ENCODE measurements around the gene GARNL3. TPM values are rescaled to one million over a fixed set of nuclear protein-coding genes. Genes with fewer than 3 reads are reported as not detected.

GARNL3 gene
- total and polyA plus RNA-seq, 2 experiments from 2014 or later = 8.7 to 21.9 TPM

DNA sequence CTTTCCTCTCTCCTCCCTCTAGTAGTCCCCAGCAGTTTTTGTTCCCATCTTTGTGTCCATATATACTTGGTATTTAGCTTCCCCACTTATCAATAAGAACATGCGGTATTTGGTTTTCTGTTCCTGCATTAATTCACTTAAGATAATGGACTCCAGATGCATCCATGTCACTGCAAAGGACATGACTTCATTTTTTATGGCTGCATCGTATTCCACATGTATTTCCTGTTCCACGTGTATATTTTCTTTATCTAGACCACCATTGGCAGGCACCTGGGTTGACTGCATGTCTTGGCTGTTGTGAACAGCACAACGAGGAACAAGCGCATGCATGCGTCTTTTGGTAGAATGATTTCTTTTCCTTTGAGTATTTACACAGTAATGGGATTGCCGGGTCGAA lies 165.8 kb downstream of the GARNL3 start:
- H3K79me2 ChIP-seq (replicated peaks; ENCODE audit: insufficient read depth) = peaks cover 36% of the 10 kb centered on the region
- Mint-ChIP-seq H3K27ac (no peak overlapping the region), H3K4me1 (peaks cover under 1% of the 10 kb centered on the region; the same call in 1 of the 3 replicates), H3K36me3 (ENCODE audit: low read depth) (peaks cover 59% of the 10 kb centered on the region), H3K27me3 (ENCODE audit: insufficient read depth, low read depth, poor library complexity) (no peaks in the 10 kb centered on the region), H3K4me3 (no peak overlapping the region), H3K9me3 (no peaks in the 10 kb centered on the region)
- H3K4me1 ChIP-seq (ENCODE audit: insufficient read depth) = peaks cover 2% of the 10 kb centered on the region; the same call in 1 of the 2 replicates
- TF ChIP-seq ZNF331 (CRISPR knock-in tag; IDR thresholded peaks at IDR 0.05; ENCODE audit: low read depth) = no peak
- TF ChIP-seq CREB1 (CRISPR knock-in tag; IDR thresholded peaks at IDR 0.05; ENCODE audit: low read depth) = no peak
- TF ChIP-seq, protein P1, sequence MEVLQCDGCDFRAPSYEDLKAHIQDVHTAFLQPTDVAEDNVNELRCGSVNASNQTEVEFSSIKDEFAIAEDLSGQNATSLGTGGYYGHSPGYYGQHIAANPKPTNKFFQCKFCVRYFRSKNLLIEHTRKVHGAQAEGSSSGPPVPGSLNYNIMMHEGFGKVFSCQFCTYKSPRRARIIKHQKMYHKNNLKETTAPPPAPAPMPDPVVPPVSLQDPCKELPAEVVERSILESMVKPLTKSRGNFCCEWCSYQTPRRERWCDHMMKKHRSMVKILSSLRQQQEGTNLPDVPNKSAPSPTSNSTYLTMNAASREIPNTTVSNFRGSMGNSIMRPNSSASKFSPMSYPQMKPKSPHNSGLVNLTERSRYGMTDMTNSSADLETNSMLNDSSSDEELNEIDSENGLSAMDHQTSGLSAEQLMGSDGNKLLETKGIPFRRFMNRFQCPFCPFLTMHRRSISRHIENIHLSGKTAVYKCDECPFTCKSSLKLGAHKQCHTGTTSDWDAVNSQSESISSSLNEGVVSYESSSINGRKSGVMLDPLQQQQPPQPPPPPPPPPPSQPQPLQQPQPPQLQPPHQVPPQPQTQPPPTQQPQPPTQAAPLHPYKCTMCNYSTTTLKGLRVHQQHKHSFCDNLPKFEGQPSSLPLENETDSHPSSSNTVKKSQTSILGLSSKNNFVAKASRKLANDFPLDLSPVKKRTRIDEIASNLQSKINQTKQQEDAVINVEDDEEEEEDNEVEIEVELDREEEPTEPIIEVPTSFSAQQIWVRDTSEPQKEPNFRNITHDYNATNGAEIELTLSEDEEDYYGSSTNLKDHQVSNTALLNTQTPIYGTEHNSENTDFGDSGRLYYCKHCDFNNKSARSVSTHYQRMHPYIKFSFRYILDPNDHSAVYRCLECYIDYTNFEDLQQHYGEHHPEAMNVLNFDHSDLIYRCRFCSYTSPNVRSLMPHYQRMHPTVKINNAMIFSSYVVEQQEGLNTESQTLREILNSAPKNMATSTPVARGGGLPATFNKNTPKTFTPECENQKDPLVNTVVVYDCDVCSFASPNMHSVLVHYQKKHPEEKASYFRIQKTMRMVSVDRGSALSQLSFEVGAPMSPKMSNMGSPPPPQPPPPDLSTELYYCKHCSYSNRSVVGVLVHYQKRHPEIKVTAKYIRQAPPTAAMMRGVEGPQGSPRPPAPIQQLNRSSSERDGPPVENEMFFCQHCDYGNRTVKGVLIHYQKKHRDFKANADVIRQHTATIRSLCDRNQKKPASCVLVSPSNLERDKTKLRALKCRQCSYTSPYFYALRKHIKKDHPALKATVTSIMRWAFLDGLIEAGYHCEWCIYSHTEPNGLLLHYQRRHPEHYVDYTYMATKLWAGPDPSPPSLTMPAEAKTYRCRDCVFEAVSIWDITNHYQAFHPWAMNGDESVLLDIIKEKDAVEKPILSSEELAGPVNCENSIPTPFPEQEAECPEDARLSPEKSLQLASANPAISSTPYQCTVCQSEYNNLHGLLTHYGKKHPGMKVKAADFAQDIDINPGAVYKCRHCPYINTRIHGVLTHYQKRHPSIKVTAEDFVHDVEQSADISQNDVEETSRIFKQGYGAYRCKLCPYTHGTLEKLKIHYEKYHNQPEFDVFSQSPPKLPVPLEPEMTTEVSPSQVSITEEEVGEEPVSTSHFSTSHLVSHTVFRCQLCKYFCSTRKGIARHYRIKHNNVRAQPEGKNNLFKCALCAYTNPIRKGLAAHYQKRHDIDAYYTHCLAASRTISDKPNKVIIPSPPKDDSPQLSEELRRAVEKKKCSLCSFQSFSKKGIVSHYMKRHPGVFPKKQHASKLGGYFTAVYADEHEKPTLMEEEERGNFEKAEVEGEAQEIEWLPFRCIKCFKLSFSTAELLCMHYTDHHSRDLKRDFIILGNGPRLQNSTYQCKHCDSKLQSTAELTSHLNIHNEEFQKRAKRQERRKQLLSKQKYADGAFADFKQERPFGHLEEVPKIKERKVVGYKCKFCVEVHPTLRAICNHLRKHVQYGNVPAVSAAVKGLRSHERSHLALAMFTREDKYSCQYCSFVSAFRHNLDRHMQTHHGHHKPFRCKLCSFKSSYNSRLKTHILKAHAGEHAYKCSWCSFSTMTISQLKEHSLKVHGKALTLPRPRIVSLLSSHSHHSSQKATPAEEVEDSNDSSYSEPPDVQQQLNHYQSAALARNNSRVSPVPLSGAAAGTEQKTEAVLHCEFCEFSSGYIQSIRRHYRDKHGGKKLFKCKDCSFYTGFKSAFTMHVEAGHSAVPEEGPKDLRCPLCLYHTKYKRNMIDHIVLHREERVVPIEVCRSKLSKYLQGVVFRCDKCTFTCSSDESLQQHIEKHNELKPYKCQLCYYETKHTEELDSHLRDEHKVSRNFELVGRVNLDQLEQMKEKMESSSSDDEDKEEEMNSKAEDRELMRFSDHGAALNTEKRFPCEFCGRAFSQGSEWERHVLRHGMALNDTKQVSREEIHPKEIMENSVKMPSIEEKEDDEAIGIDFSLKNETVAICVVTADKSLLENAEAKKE (CRISPR knock-in tag; IDR thresholded peaks at IDR 0.05) = no peak
- TF ChIP-seq STAT1 (IDR thresholded peaks at IDR 0.05; ENCODE audit: unreplicated experiment) = no peak
- 0 out of 2 replicates have a peak, but pooled peaks cover 3% of the 10 kb centered on the region for H3F3A ChIP-seq (replicated peaks; ENCODE audit: low read depth)
- no peak overlapping the region for H3K4me3 ChIP-seq
- H3K36me3 ChIP-seq (ENCODE audit: insufficient read depth) = peaks cover 31% of the 10 kb centered on the region
- no peak overlapping the region for H3K27ac ChIP-seq (ENCODE audit: low read depth)
- no peaks in the 10 kb centered on the region for H3K9me2 ChIP-seq (ENCODE audit: insufficient read depth)
- H4K20me1 ChIP-seq (replicated peaks; ENCODE audit: insufficient read depth) = peaks cover 13% of the 10 kb centered on the region
- ATAC-seq (no peak), DNase-seq (ENCODE audit: low spot score) (no peak)
- H3K27me3 ChIP-seq (ENCODE audit: insufficient read depth) = no peaks in the 10 kb centered on the region
- H3K4me2 ChIP-seq = no peak overlapping the region
- H2AFZ ChIP-seq = no peak overlapping the region

DNA sequence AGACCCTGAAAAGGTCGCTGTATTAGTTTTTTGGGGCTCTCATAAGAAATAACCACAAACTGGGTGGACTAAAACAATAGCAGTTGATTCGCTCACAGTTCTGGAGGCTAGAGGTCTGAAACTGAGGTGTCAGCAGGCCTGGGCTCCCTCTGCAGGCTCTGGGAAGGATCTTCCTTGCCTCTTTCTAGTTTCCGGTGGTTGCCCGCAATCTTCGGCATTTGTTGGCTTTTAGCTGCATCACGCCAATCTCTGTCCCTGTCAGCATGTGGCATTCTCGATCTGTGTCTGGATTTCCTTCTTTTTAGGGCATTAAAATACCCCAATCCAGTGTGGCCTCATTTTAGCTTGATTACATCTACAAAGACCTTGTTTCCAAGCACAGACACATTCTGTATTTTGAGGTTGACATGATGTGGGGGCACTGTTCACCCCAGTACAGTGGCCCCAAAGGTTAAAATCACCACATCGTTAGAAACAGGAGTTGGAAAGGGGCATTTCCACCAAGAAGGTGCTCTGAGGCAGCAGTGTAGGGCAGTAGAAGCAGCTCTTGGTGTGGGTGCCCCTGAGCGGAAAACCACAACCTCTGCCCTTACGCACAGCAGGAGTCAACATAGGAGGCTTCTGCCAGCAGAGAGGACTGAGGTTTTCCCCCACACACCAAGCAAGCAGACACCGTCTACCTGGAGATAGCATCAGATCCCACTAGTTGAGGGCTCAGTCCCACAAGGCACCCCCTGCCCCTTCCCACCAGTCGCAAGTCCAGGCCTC lies 173.1 kb downstream of the GARNL3 start:
- DNase-seq (ENCODE audit: low spot score) (peak; percentile 40), ATAC-seq (peak; percentile 56; the same call in 2 of the 3 replicates)
- Histone ChIP-seq H3K4me1 (ENCODE audit: insufficient read depth) (no peaks in the 10 kb centered on the region), H3K36me3 (ENCODE audit: insufficient read depth) (peaks cover 48% of the 10 kb centered on the region), H2AFZ (no peak overlapping the region), H4K20me1 (replicated peaks; ENCODE audit: insufficient read depth) (peaks cover 4% of the 10 kb centered on the region), H3K27ac (ENCODE audit: low read depth) (no peak overlapping the region), H3K4me3 (no peak overlapping the region), H3F3A (replicated peaks; ENCODE audit: low read depth) (0 out of 2 replicates have a peak, but pooled peaks cover 5% of the 10 kb centered on the region), H3K27me3 (ENCODE audit: insufficient read depth) (no peaks in the 10 kb centered on the region), H3K79me2 (replicated peaks; ENCODE audit: insufficient read depth) (no peaks in the 10 kb centered on the region), H3K4me2 (no peak overlapping the region), H3K9me2 (ENCODE audit: insufficient read depth) (no peaks in the 10 kb centered on the region)
- no peaks in the 10 kb centered on the region for H3K9me3 Mint-ChIP-seq
- no peak overlapping the region for H3K27ac Mint-ChIP-seq
- peaks cover 89% of the 10 kb centered on the region for H3K36me3 Mint-ChIP-seq (ENCODE audit: low read depth)
- no peak overlapping the region for H3K4me3 Mint-ChIP-seq
- H3K4me1 Mint-ChIP-seq = no peaks in the 10 kb centered on the region
- H3K27me3 Mint-ChIP-seq (ENCODE audit: insufficient read depth, low read depth, poor library complexity) = peaks cover 3% of the 10 kb centered on the region
- no peak for TF ChIP-seq CREB1 (CRISPR knock-in tag; IDR thresholded peaks at IDR 0.05; ENCODE audit: low read depth)
- no peak for TF ChIP-seq NANOG (IDR thresholded peaks at IDR 0.05; ENCODE audit: borderline replicate concordance)
- TF ChIP-seq, protein P2, sequence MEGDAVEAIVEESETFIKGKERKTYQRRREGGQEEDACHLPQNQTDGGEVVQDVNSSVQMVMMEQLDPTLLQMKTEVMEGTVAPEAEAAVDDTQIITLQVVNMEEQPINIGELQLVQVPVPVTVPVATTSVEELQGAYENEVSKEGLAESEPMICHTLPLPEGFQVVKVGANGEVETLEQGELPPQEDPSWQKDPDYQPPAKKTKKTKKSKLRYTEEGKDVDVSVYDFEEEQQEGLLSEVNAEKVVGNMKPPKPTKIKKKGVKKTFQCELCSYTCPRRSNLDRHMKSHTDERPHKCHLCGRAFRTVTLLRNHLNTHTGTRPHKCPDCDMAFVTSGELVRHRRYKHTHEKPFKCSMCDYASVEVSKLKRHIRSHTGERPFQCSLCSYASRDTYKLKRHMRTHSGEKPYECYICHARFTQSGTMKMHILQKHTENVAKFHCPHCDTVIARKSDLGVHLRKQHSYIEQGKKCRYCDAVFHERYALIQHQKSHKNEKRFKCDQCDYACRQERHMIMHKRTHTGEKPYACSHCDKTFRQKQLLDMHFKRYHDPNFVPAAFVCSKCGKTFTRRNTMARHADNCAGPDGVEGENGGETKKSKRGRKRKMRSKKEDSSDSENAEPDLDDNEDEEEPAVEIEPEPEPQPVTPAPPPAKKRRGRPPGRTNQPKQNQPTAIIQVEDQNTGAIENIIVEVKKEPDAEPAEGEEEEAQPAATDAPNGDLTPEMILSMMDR (conservative IDR thresholded peaks at IDR 0.05; ENCODE audit: low read depth in 2 of 2) = peak in 1 of 2 experiments; percentile 46; a peak in 3 of 4 replicates
